Activated CD4-positive, alpha-beta T cell treated with anti-CD3 and anti-CD28 coated beads for 1 hour (primary cell): Measurements from ENCODE around the gene MAP4K4.

ENCODE experiments used
- DNase-seq: peaks from one replicate; pipeline ENCODE4 v3.0.0-alpha.2; 2020

MAP4K4 gene

GRCh38 chr2:101794141-101794540 is 96.6 kb downstream of the MAP4K4 start:
- DNase-seq, result no peak

- no peak for DNase-seq
Measured at GRCh38 chr2:101795033-101795432, 97.5 kb downstream of the MAP4K4 start.

- no peak for DNase-seq
Measured at GRCh38 chr2:101796825-101797600, 99.5 kb downstream of the MAP4K4 start.

- DNase-seq, result no peak
Measured at GRCh38 chr2:101801496-101801895, 104.0 kb downstream of the MAP4K4 start.

GRCh38 chr2:101802329-101802728 is 104.8 kb downstream of the MAP4K4 start:
- DNase-seq, result no peak

- no peak for DNase-seq
Measured at GRCh38 chr2:101803128-101803527, 105.6 kb downstream of the MAP4K4 start.

- no peak for DNase-seq
Measured at GRCh38 chr2:101803945-101804696, 106.6 kb downstream of the MAP4K4 start.

GRCh38 chr2:101805152-101806088 is 107.9 kb downstream of the MAP4K4 start:
- no peak for DNase-seq

- DNase-seq, result no peak
Measured at GRCh38 chr2:101806123-101806522, 108.6 kb downstream of the MAP4K4 start.

- no peak for DNase-seq
Measured at GRCh38 chr2:101806701-101807100, 109.2 kb downstream of the MAP4K4 start.

GRCh38 chr2:101807242-101807641 is 109.7 kb downstream of the MAP4K4 start:
- DNase-seq, result no peak

- DNase-seq, result no peak
Measured at GRCh38 chr2:101808006-101808562, 110.6 kb downstream of the MAP4K4 start.

- DNase-seq, result no peak
Measured at GRCh38 chr2:101809698-101810097, 112.2 kb downstream of the MAP4K4 start.

GRCh38 chr2:101811226-101812015 is 113.9 kb downstream of the MAP4K4 start:
- no peak for DNase-seq

- no peak for DNase-seq
Measured at GRCh38 chr2:101812226-101812625, 114.7 kb downstream of the MAP4K4 start.

GRCh38 chr2:101814752-101815151 is 117.2 kb downstream of the MAP4K4 start:
- no peak for DNase-seq

- no peak for DNase-seq
Measured at GRCh38 chr2:101815154-101815553, 117.6 kb downstream of the MAP4K4 start.

GRCh38 chr2:101815739-101816391 is 118.4 kb downstream of the MAP4K4 start:
- no peak for DNase-seq

- no peak for DNase-seq
Measured at GRCh38 chr2:101816598-101816997, 119.1 kb downstream of the MAP4K4 start.

GRCh38 chr2:101817481-101817880 is 120.0 kb downstream of the MAP4K4 start:
- no peak for DNase-seq
